Panc1 (cell line): ENCODE results near the gene SLC44A3. TPM values are rescaled to one million over a fixed set of nuclear protein-coding genes. Genes with fewer than 3 reads are reported as not detected.

Experiments
- ATAC-seq: fragments of 200-7000 bp; cut with Tn5 transposase; 2 replicates; pipeline ENCODE4 v1.9.1; 2020; ENCODE audit warnings: mild to moderate bottlenecking, moderate library complexity
- BruUV-seq: library from RNA; stranded (reverse); fragments of 400-500 nt; replicated peaks from 2 replicates; lab custom pipeline; 2021; lab: Mats Ljungman, UMichigan
- CTCF ChIA-PET: fragments of 300-600 bp; sonication (Branson Sonifier 250); formaldehyde crosslinking; loops from one replicate; lab custom pipeline; 2022; ENCODE audit warnings: antibody characterized with exemption; lab: Charles Lee
- POLR2A ChIA-PET: fragments of 300-600 bp; sonication (Branson Sonifier 250); formaldehyde crosslinking; loops from one replicate; lab custom pipeline; 2022; ENCODE audit warnings: antibody characterized with exemption; lab: Charles Lee
- DNase-seq: peaks from one replicate; pipeline ENCODE4 v3.0.0-alpha.2; 2010; ENCODE audit warnings: low read depth, low spot score
- H3K27ac ChIP-seq: 2 replicates; pipeline ENCODE4 v1.5.1; 2011; ENCODE audit warnings: mild to moderate bottlenecking, low read length, inconsistent platforms
- H3K27me3 ChIP-seq: fragments of 200-500 bp; sonication (Bioruptor generic); 2 replicates; pipeline ENCODE4 v1.6.0; 2014; ENCODE audit warnings: low read length, inconsistent platforms; ENCODE audit not compliant: control insufficient read depth, insufficient read depth
- H3K36me3 ChIP-seq: fragments of 200-500 bp; sonication (Bioruptor generic); 2 replicates; pipeline ENCODE4 v1.5.1; 2014; ENCODE audit warnings: inconsistent platforms, mild to moderate bottlenecking, low read length, moderate library complexity; ENCODE audit not compliant: control insufficient read depth, insufficient read depth
- H3K4me1 ChIP-seq: 2 replicates; pipeline ENCODE4 v1.5.1; 2011; ENCODE audit warnings: inconsistent platforms, mild to moderate bottlenecking, low read length, moderate library complexity; ENCODE audit not compliant: control insufficient read depth, insufficient read depth
- H3K4me3 ChIP-seq, 2 experiments: 2 replicates each; pipeline ENCODE4 v1.5.1; 2011 to 2012; ENCODE audit warnings: low read depth in 2 of 2, low read length in 2 of 2, mild to moderate bottlenecking in 2 of 2, inconsistent platforms in 1 of 2, moderate library complexity in 1 of 2
- H3K9me3 ChIP-seq: fragments of 200-500 bp; sonication (Bioruptor generic); 2 replicates; pipeline ENCODE4 v1.5.1; 2014; ENCODE audit warnings: low read depth, mild to moderate bottlenecking, inconsistent platforms, low read length, moderate library complexity; ENCODE audit not compliant: control insufficient read depth, insufficient read depth
- CTCF ChIP-seq: fragments of 450-650 bp; IDR thresholded peaks from 2 replicates; pipeline ENCODE4 v1.5.1; 2017; ENCODE audit warnings: mild to moderate bottlenecking
- POLR2AphosphoS5 ChIP-seq: IDR thresholded peaks from 2 replicates; pipeline ENCODE4 v1.6.1; 2012; ENCODE audit warnings: mild to moderate bottlenecking, low read depth, low read length, moderate library complexity
- SIN3A ChIP-seq: IDR thresholded peaks from 2 replicates; pipeline ENCODE4 v1.6.1; 2012; ENCODE audit warnings: low read depth, mild to moderate bottlenecking, low read length, moderate library complexity, borderline replicate concordance; ENCODE audit not compliant: insufficient read depth
- TCF7L2 ChIP-seq: IDR thresholded peaks from 2 replicates; pipeline ENCODE4 v1.6.1; 2011; ENCODE audit warnings: mild to moderate bottlenecking, low read depth, low read length, inconsistent platforms
- in situ Hi-C: cut with HindIII; loops from 2 replicates; pipeline ENCODE4 v1.10.0; 2016; ENCODE audit warnings: low sequenced_read_pairs, low pct_unique_long_range_greater_than_20kb
- intact Hi-C: fragments of 100-400 bp; cut with micrococcal nuclease; formaldehyde crosslinking; loops from one replicate; pipeline ENCODE4 v1.10.0; 2022; ENCODE audit not compliant: unreplicated experiment
- total RNA-seq: library from RNA; stranded (reverse); gene quantifications from one replicate; pipeline ENCODE4 v1.2.1, GENCODE V29; 2021; ENCODE audit not compliant: unreplicated experiment
- TF ChIP-seq, protein P1 (sequence below), 2 experiments: IDR thresholded peaks; 2 replicates each; pipeline ENCODE4 v1.6.1; 2011 to 2012; ENCODE audit warnings: low read depth in 2 of 2, control low read depth in 1 of 2, low read length in 1 of 2, mild to moderate bottlenecking in 1 of 2, moderate library complexity in 1 of 2; ENCODE audit not compliant: insufficient read depth in 1 of 2

Gene SLC44A3
- total RNA-seq, 1 experiment from 2014 or later, result 1.3 TPM

- no TSS peak for BruUV-seq
- in situ Hi-C loops, result no loop called here
Measured at GRCh38 chr1:94919241-94920030, 99.3 kb downstream of the SLC44A3 start.

DNA sequence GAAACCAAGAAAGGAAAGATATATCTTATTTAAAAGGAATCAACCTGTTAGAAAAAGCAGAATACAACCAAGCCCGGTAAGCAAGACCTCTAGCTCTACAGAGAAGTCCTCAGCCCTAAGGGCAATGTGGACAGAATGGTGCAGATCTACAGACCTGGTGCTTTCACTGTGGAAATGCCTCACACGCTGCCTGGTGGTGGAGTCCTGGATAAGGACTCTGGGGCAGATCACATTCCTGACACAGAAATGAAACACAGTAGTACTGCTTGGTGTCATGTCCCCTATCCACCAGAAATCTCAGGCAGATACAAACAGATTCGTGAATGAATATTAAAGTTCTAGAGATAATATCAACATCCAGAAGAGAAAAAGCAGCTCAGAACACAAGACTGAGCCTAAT, 99.9 kb downstream of the SLC44A3 start:
- ChIA-PET CTCF (no interaction called here), POLR2A (no interaction called here)
- H3K27me3 ChIP-seq, result no peaks in the 10 kb centered on the region
- no peaks in the 10 kb centered on the region for H3K9me3 ChIP-seq
- intact Hi-C loops (loop anchor here (10.0 kb wide), 1 partner anchor 55 kb away; no protein-coding TSS in a partner anchor), in situ Hi-C loops (no loop called here)
- no peak overlapping the region for H3K4me3 ChIP-seq
- no peaks in the 10 kb centered on the region for H3K36me3 ChIP-seq
- BruUV-seq, result no TSS peak
- peaks cover 11% of the 10 kb centered on the region for H3K4me1 ChIP-seq
- DNase-seq (no peak), ATAC-seq (no peak)
- TF ChIP-seq SIN3A, result no peak
- TF ChIP-seq TCF7L2, result no peak
- TF ChIP-seq POLR2AphosphoS5, result no peak
- TF ChIP-seq, protein P1, sequence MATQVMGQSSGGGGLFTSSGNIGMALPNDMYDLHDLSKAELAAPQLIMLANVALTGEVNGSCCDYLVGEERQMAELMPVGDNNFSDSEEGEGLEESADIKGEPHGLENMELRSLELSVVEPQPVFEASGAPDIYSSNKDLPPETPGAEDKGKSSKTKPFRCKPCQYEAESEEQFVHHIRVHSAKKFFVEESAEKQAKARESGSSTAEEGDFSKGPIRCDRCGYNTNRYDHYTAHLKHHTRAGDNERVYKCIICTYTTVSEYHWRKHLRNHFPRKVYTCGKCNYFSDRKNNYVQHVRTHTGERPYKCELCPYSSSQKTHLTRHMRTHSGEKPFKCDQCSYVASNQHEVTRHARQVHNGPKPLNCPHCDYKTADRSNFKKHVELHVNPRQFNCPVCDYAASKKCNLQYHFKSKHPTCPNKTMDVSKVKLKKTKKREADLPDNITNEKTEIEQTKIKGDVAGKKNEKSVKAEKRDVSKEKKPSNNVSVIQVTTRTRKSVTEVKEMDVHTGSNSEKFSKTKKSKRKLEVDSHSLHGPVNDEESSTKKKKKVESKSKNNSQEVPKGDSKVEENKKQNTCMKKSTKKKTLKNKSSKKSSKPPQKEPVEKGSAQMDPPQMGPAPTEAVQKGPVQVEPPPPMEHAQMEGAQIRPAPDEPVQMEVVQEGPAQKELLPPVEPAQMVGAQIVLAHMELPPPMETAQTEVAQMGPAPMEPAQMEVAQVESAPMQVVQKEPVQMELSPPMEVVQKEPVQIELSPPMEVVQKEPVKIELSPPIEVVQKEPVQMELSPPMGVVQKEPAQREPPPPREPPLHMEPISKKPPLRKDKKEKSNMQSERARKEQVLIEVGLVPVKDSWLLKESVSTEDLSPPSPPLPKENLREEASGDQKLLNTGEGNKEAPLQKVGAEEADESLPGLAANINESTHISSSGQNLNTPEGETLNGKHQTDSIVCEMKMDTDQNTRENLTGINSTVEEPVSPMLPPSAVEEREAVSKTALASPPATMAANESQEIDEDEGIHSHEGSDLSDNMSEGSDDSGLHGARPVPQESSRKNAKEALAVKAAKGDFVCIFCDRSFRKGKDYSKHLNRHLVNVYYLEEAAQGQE (IDR thresholded peaks at IDR 0.05; ENCODE audit: insufficient read depth in 1 of 2, low read depth in 2 of 2, low read length in 1 of 2), result no peak
- TF ChIP-seq CTCF, result no peak
- no peak overlapping the region for H3K27ac ChIP-seq

More at GRCh38 chr1:94919241-94920030, 99.3 kb downstream of the SLC44A3 start:
- DNase-seq (no peak), ATAC-seq (no peak)
- intact Hi-C loops, result loop anchor here (10.0 kb wide), 1 partner anchor 55 kb away; no protein-coding TSS in a partner anchor
- Histone ChIP-seq H3K4me1 (peaks cover 7% of the 10 kb centered on the region; the same call in 1 of the 2 replicates), H3K9me3 (no peaks in the 10 kb centered on the region), H3K27me3 (no peaks in the 10 kb centered on the region), H3K36me3 (no peaks in the 10 kb centered on the region), H3K27ac (no peak overlapping the region), H3K4me3 (no peak overlapping the region)
- ChIA-PET CTCF (interaction anchor here (0.6 kb wide), 2 partner anchors 18 to 122 kb away, joined by 3 to 6 read pairs; no protein-coding TSS in a partner anchor), POLR2A (no interaction called here)
- TF ChIP-seq, protein P1 (IDR thresholded peaks at IDR 0.05; ENCODE audit: insufficient read depth in 1 of 2, low read depth in 2 of 2, low read length in 1 of 2), result no peak
- TF ChIP-seq CTCF (no peak), SIN3A (no peak)
